Aortic smooth muscle cell (primary cell): ENCODE measurements around the gene ACOT9. TPM values are rescaled to one million over a fixed set of nuclear protein-coding genes. Genes with fewer than 3 reads are reported as not detected.

Experiments used
- total RNA-seq: library from RNA; depleted of rRNA; stranded (reverse); fragments of >200 nt; gene quantifications from 2 replicates; pipeline ENCODE4 v1.2.3, GENCODE V29; 2014

The ACOT9 gene
- total RNA-seq = 48.2 and 51.1 TPM in 2 replicates

GRCh38 chrX:23742697-23743622, at the start of gene ACOT9:
Gene ACOT9, minus strand, starts transcription at chrX:23743276. Its CDS starts 132 bp downstream, at chrX:23743144.

GRCh38 chrX:23782863-23783588, 40.0 kb upstream of the ACOT9 start, which contains the start of gene SAT1:
Gene SAT1, plus strand, starts transcription at chrX:23783173. Its CDS starts 179 bp downstream, at chrX:23783352.

GRCh38 chrX:23667239-23668177, 75.6 kb downstream of the ACOT9 start, which contains the start of gene PRDX4:
Gene PRDX4, plus strand, starts transcription at chrX:23667493. Its CDS starts 78 bp downstream, at chrX:23667571.

Other genes starting within 250 kb of the ACOT9 start
- 237 and 304 TPM in 2 replicates for gene PRDX4, start 75.8 kb downstream of the ACOT9 start, total RNA-seq
- 139 and 182 TPM in 2 replicates for gene SAT1, start 39.9 kb upstream of the ACOT9 start, total RNA-seq
- gene APOO, start 164.7 kb upstream of the ACOT9 start, total RNA-seq = 7.9 and 9.6 TPM in 2 replicates
- gene CXorf58, start 164.7 kb upstream of the ACOT9 start, total RNA-seq = 0.06 TPM in 1 of 2 replicates, not detected in the other